Coronary artery (tissue), 2 donors: ENCODE measurements around the gene ZBTB12.
"Not testable (repeated sequence)": the region's sequence is repeated elsewhere in the genome, so short reads cannot be mapped to it uniquely, and the experiment has no call there.

Source experiments
- DNase-seq: peaks from one replicate; pipeline ENCODE4 v3.0.0-alpha.2; 2017; ENCODE audit warnings: low spot score
- H3K27ac ChIP-seq, 2 donors: fragments of 200-600 bp; sonication (generic); one replicate each; pipeline ENCODE4 v1.5.1; 2016 to 2019
- H3K4me3 ChIP-seq: fragments of 200-600 bp; sonication (generic); 2 replicates; pipeline ENCODE4 v1.5.1; 2016; ENCODE audit warnings: mild to moderate bottlenecking, moderate library complexity
- CTCF ChIP-seq: fragments of 200-600 bp; sonication (generic); IDR thresholded peaks from one replicate; pipeline ENCODE4 v1.5.1; 2019; ENCODE audit warnings: antibody characterized with exemption

The ZBTB12 gene

GRCh38 chr6:31874084-31874670 is 27.7 kb downstream of the ZBTB12 start:
- Histone ChIP-seq H3K4me3 (no peak overlapping the region), H3K27ac (no peak overlapping the region)
- no peak for DNase-seq
- no peak for TF ChIP-seq CTCF

GRCh38 chr6:31871046-31871659 is 30.7 kb downstream of the ZBTB12 start:
- no peak overlapping the region for H3K27ac ChIP-seq
- no peak for DNase-seq
- TF ChIP-seq CTCF: no peak

GRCh38 chr6:31870385-31870921 is 31.4 kb downstream of the ZBTB12 start:
- DNase-seq: no peak
- H3K27ac ChIP-seq: no peak overlapping the region
- no peak overlapping the region for H3K4me3 ChIP-seq
- TF ChIP-seq CTCF: no peak

More at GRCh38 chr6:31871046-31871659, 30.7 kb downstream of the ZBTB12 start:
- no peak overlapping the region for H3K4me3 ChIP-seq

GRCh38 chr6:31869343-31869742 is 32.5 kb downstream of the ZBTB12 start:
- no peak overlapping the region for H3K27ac ChIP-seq
- H3K4me3 ChIP-seq: no peak overlapping the region
- no peak for TF ChIP-seq CTCF
- DNase-seq: no peak

- DNase-seq, H3K27ac ChIP-seq, H3K4me3 ChIP-seq: not testable (repeated sequence)
Observed at GRCh38 chr6:31868658-31868971, 33.3 kb downstream of the ZBTB12 start.

GRCh38 chr6:31865205-31866118 is 36.4 kb downstream of the ZBTB12 start:
- H3K4me3 ChIP-seq: no peak overlapping the region
- DNase-seq: no peak
- H3K27ac ChIP-seq: no peak overlapping the region
- TF ChIP-seq CTCF: no peak

GRCh38 chr6:31864818-31865204 is 37.1 kb downstream of the ZBTB12 start:
- no peak overlapping the region for H3K27ac ChIP-seq
- TF ChIP-seq CTCF: no peak
- H3K4me3 ChIP-seq: no peak overlapping the region
- DNase-seq: no peak

GRCh38 chr6:31864123-31864562 is 37.7 kb downstream of the ZBTB12 start:
- H3K4me3 ChIP-seq: peak overlapping the region; percentile 97
- H3K27ac ChIP-seq: peak overlapping the region; percentile 58 to 81
- not testable (repeated sequence) for DNase-seq
